Mesendoderm (in vitro differentiated cells): ENCODE data around the gene NAXD.

Experiments used
- DNase-seq: peaks from one replicate; pipeline ENCODE4 v3.0.0; 2013
- H2AK5ac ChIP-seq: 2 replicates; pipeline ENCODE4 v1.6.1; 2013; ENCODE audit warnings: low read length, inconsistent platforms
- H2BK120ac ChIP-seq: 2 replicates; pipeline ENCODE4 v1.6.1; 2013; ENCODE audit warnings: low read depth, mild to moderate bottlenecking, low read length, moderate library complexity, mixed read lengths
- H2BK15ac ChIP-seq: replicated peaks from 2 replicates; pipeline ENCODE4 v1.6.1; 2013; ENCODE audit warnings: low read depth, mild to moderate bottlenecking, moderate library complexity
- H2BK5ac ChIP-seq: 2 replicates; pipeline ENCODE4 v1.6.1; 2013; ENCODE audit warnings: low read length, inconsistent platforms
- H3K18ac ChIP-seq: 2 replicates; pipeline ENCODE4 v1.6.1; 2013; ENCODE audit warnings: mild to moderate bottlenecking, low read length, mixed read lengths
- H3K23ac ChIP-seq: one replicate; pipeline ENCODE4 v1.6.1; 2013; ENCODE audit warnings: low read length
- H3K27ac ChIP-seq: 2 replicates; pipeline ENCODE4 v1.5.1; 2013; ENCODE audit warnings: low read depth, mild to moderate bottlenecking, inconsistent platforms, low read length, moderate library complexity
- H3K27me3 ChIP-seq: 2 replicates; pipeline ENCODE4 v1.6.1; 2013; ENCODE audit warnings: low read length, control low read depth, mild to moderate bottlenecking, inconsistent platforms; ENCODE audit not compliant: insufficient read depth, poor library complexity
- H3K36me3 ChIP-seq: 2 replicates; pipeline ENCODE4 v1.6.1; 2013; ENCODE audit warnings: low read length, inconsistent platforms; ENCODE audit not compliant: control insufficient read depth, insufficient read depth
- H3K4ac ChIP-seq: one replicate; pipeline ENCODE4 v1.6.1; 2013; ENCODE audit warnings: low read depth, mild to moderate bottlenecking, low read length, moderate library complexity
- H3K4me1 ChIP-seq: 2 replicates; pipeline ENCODE4 v1.6.1; 2013; ENCODE audit warnings: low read depth, low read length, inconsistent platforms; ENCODE audit not compliant: control insufficient read depth
- H3K4me2 ChIP-seq: 2 replicates; pipeline ENCODE4 v1.6.1; 2013; ENCODE audit warnings: low read length
- H3K4me3 ChIP-seq: 2 replicates; pipeline ENCODE4 v1.5.1; 2013; ENCODE audit warnings: mild to moderate bottlenecking, low read length
- H3K56ac ChIP-seq: one replicate; pipeline ENCODE4 v1.6.1; 2013; ENCODE audit warnings: low read length
- H3K79me1 ChIP-seq: 2 replicates; pipeline ENCODE4 v1.6.1; 2013; ENCODE audit warnings: low read length, inconsistent platforms
- H3K79me2 ChIP-seq: 2 replicates; pipeline ENCODE4 v1.6.1; 2013; ENCODE audit warnings: mild to moderate bottlenecking, low read length; ENCODE audit not compliant: control insufficient read depth, insufficient read depth
- H3K9ac ChIP-seq: 2 replicates; pipeline ENCODE4 v1.6.1; 2013; ENCODE audit warnings: low read length, inconsistent platforms
- H4K5ac ChIP-seq: one replicate; pipeline ENCODE4 v1.6.1; 2013; ENCODE audit warnings: low read length
- H4K8ac ChIP-seq: one replicate; pipeline ENCODE4 v1.6.1; 2013; ENCODE audit warnings: low read depth, mild to moderate bottlenecking, control low read depth, low read length, moderate library complexity
- WGBS: extraction: QIAGEN DNeasy Blood & Tissue Kit; methylation state at CpG from one replicate; pipeline ENCODE4 v1.1.7; 2013; ENCODE audit warnings: low lambda C conversion rate, missing lambda C conversion rate; ENCODE audit not compliant: insufficient coverage; ENCODE audit errors: extremely low coverage; 5-methylcytosine and 5-hydroxymethylcytosine counted together

The NAXD gene

GRCh38 chr13:110576736-110577476, 38.4 kb upstream of the NAXD start:
- Histone ChIP-seq H2BK5ac (no peak overlapping the region), H3K4me1 (no peaks in the 10 kb centered on the region), H2AK5ac (no peak overlapping the region), H3K27me3 (no peaks in the 10 kb centered on the region), H3K56ac (no peak overlapping the region), H3K18ac (no peak overlapping the region), H2BK15ac (no peak overlapping the region), H3K79me2 (no peaks in the 10 kb centered on the region), H3K4ac (no peak overlapping the region), H3K27ac (no peak overlapping the region), H3K36me3 (no peaks in the 10 kb centered on the region), H3K4me3 (no peak overlapping the region), H4K5ac (no peak overlapping the region), H3K9ac (no peak overlapping the region), H3K79me1 (no peaks in the 10 kb centered on the region), H4K8ac (no peak overlapping the region), H2BK120ac (no peak overlapping the region), H3K4me2 (no peak overlapping the region), H3K23ac (no peak overlapping the region)
- no CpG with 5 or more reads among the region's 11 CpGs for WGBS
- no peak for DNase-seq

- no peak for DNase-seq
- Histone ChIP-seq H3K56ac (no peak overlapping the region), H2BK5ac (no peak overlapping the region), H3K9ac (no peak overlapping the region), H4K8ac (no peak overlapping the region), H3K18ac (no peak overlapping the region), H3K4me2 (no peak overlapping the region), H3K27me3 (no peaks in the 10 kb centered on the region), H2BK120ac (no peak overlapping the region), H2AK5ac (no peak overlapping the region), H3K79me2 (no peaks in the 10 kb centered on the region), H3K4me3 (no peak overlapping the region), H2BK15ac (no peak overlapping the region), H3K4ac (no peak overlapping the region), H3K23ac (no peak overlapping the region), H3K4me1 (no peaks in the 10 kb centered on the region), H3K79me1 (no peaks in the 10 kb centered on the region), H3K27ac (no peak overlapping the region), H3K36me3 (no peaks in the 10 kb centered on the region), H4K5ac (no peak overlapping the region)
- WGBS, result no CpG with 5 or more reads among the region's 10 CpGs
Observed at GRCh38 chr13:110578363-110578762, 37.0 kb upstream of the NAXD start.

- WGBS, result no CpG with 5 or more reads among the region's 2 CpGs
Observed at GRCh38 chr13:110580800-110581199, 34.5 kb upstream of the NAXD start.

DNA sequence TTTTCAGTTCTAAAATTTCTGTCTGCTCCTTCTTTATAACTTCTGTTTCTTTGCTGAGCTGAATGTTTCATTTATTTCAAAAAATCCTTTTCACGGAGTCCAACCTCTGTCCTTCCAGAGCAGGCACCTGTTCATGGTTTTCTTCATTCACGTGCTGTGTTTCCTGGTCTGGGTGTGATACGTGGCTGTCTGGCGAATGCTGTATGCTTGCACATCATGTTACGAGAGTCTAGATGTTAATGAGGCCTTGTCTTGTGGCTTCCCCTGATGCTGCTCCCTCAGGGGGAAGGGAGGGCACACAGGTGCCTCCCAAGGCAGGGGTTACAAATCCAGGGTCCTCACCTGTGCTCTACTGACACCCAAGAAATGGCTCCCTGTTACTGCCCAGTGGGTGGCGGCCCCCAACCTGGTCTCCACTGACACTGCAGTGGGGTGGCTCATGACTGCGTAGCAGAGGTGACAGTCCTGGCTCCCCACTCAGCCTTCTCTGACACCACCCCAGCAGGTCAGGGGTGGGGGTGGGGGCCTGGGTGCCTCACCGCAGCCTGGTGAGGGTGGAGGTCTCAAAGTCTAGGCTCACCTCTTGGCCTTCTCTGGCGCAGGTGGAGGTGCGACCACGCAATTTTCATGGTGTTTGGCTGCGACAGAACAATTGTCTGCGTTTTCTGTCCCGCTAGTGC, 33.7 kb upstream of the NAXD start:
- H4K5ac ChIP-seq, result no peak overlapping the region
- H3K27ac ChIP-seq, result no peak overlapping the region
- no peak overlapping the region for H3K4me3 ChIP-seq
- no CpG with 5 or more reads among the region's 14 CpGs for WGBS
- H2BK120ac ChIP-seq, result no peak overlapping the region
- no peak overlapping the region for H2BK5ac ChIP-seq
- no peak overlapping the region for H3K23ac ChIP-seq
- no peaks in the 10 kb centered on the region for H3K79me2 ChIP-seq
- no peak overlapping the region for H3K4me2 ChIP-seq
- no peak overlapping the region for H2AK5ac ChIP-seq
- no peaks in the 10 kb centered on the region for H3K79me1 ChIP-seq
- no peak overlapping the region for H2BK15ac ChIP-seq
- no peaks in the 10 kb centered on the region for H3K4me1 ChIP-seq
- H3K18ac ChIP-seq, result no peak overlapping the region
- no peak overlapping the region for H3K56ac ChIP-seq
- no peak overlapping the region for H3K9ac ChIP-seq
- H3K36me3 ChIP-seq, result no peaks in the 10 kb centered on the region
- DNase-seq, result no peak
- H3K4ac ChIP-seq, result no peak overlapping the region
- H3K27me3 ChIP-seq, result no peaks in the 10 kb centered on the region
- no peak overlapping the region for H4K8ac ChIP-seq

More at GRCh38 chr13:110580800-110581199, 34.5 kb upstream of the NAXD start:
- Histone ChIP-seq H2AK5ac (no peak overlapping the region), H3K56ac (no peak overlapping the region), H3K9ac (no peak overlapping the region), H3K27me3 (no peaks in the 10 kb centered on the region), H4K8ac (no peak overlapping the region), H3K79me1 (no peaks in the 10 kb centered on the region), H2BK5ac (no peak overlapping the region), H3K36me3 (no peaks in the 10 kb centered on the region), H3K27ac (no peak overlapping the region), H3K18ac (no peak overlapping the region), H3K23ac (no peak overlapping the region), H3K79me2 (no peaks in the 10 kb centered on the region), H3K4me3 (no peak overlapping the region), H4K5ac (no peak overlapping the region), H3K4me2 (no peak overlapping the region), H3K4me1 (no peaks in the 10 kb centered on the region), H2BK15ac (no peak overlapping the region), H3K4ac (no peak overlapping the region), H2BK120ac (no peak overlapping the region)
- no peak for DNase-seq

GRCh38 chr13:110582421-110582954, 32.9 kb upstream of the NAXD start:
- H2BK120ac ChIP-seq, result no peak overlapping the region
- no peak overlapping the region for H3K4ac ChIP-seq
- no peak overlapping the region for H3K4me3 ChIP-seq
- H4K8ac ChIP-seq, result no peak overlapping the region
- no peak overlapping the region for H3K4me2 ChIP-seq
- H3K9ac ChIP-seq, result no peak overlapping the region
- no peak overlapping the region for H3K18ac ChIP-seq
- no peak overlapping the region for H2AK5ac ChIP-seq
- no peaks in the 10 kb centered on the region for H3K27me3 ChIP-seq
- no peak overlapping the region for H3K23ac ChIP-seq
- no peaks in the 10 kb centered on the region for H3K4me1 ChIP-seq
- no peak overlapping the region for H2BK15ac ChIP-seq
- H3K79me1 ChIP-seq, result no peaks in the 10 kb centered on the region
- DNase-seq, result no peak
- H3K27ac ChIP-seq, result no peak overlapping the region
- H3K56ac ChIP-seq, result no peak overlapping the region
- no peak overlapping the region for H4K5ac ChIP-seq
- no peaks in the 10 kb centered on the region for H3K36me3 ChIP-seq
- H3K79me2 ChIP-seq, result no peaks in the 10 kb centered on the region
- no peak overlapping the region for H2BK5ac ChIP-seq
- no CpG with 5 or more reads among the region's 13 CpGs for WGBS
